HG03103 (cell line): ENCODE measurements around the gene THAP3.
"Not testable (repeated sequence)": the region's sequence is repeated elsewhere in the genome, so short reads cannot be mapped to it uniquely, and the experiment has no call there.

ENCODE experiments used
- ATAC-seq: cut with Tn5 transposase; IDR thresholded peaks from one replicate; pipeline ENCODE4 v1.9.1; 2021; ENCODE audit warnings: low read depth; ENCODE audit not compliant: unreplicated experiment

THAP3 gene

DNA sequence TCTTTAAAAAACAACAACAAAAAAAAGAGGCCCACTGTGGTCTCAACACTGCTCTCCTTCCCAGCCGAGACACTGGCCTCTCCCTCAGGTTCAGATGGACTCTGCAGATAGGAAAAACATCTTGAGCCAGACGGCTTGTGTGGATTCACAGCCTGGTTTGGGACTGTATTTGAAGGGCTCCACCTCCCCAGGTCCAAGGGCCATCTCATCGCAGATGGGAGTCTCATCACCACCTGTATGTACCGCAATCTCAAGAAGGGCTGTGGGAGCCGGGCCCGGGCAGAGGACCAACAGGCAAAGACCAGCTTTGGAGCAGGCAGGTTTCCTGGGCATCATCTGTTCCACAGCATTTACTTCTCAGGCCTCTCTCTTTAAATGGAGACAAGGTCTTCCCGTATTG, 34.6 kb upstream of the THAP3 start:
- no peak for ATAC-seq

DNA sequence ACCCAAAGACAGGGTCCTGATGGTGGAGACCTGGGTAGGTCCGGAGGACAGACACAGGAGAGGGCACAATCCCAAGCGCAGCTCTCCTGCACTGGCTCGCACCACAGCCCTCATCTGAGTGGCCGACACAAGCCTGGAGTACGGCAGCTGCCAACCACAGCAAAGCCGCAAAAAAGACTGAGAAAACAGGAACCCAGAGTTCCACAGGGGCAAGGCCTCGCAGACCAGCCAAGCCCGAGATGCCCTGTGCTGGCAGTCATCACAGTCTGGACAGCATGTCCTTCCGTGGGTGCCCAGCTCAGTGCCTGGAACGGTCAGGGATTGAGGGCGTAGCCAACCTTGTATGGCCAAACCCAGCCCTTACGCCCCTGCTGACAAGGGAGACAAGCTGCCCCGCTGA, 33.4 kb upstream of the THAP3 start:
- ATAC-seq, result no peak

- ATAC-seq, result no peak
Measured at GRCh38 chr1:6591644-6592043, 33.0 kb upstream of the THAP3 start.

DNA sequence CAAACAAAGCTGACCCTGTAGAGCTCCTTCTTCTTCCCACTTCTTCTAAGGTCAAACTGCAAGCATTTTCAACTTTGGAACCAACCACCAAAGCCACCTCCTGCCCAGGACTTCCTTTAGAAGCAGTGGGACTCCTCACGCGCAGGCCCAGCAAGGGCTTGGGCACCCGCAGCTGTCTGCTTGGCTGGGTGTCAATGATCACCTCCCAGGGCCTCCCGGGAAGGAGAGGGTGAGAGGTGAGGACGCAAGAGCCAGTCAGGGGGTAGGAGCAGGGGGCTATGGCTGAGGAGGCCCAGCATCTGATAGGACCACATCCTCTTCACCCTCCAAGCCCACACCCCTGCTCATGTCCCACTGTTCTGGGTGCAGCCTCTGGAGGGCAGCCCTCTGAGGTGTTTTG, 32.2 kb upstream of the THAP3 start:
- no peak for ATAC-seq

GRCh38 chr1:6592865-6593593, 31.6 kb upstream of the THAP3 start:
- no peak for ATAC-seq

DNA sequence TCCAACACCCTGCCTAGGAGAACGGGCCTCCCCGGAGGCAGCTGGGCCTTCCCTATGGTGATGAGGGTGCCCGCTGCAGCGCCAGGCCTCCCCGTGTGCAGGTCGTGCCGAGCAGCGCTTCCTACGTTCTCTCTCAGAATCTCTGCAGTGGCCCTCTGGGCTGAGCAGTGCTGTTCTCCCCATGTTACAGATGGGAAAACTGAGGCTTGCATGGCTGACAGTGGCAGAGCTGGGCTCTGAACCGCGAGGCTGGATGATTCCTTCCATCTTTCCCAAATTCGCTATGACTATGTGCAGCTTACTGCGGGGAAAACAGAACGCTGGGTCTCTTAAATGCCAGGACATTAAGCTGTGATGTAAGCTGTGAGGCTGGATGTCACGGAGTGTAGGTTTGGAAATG, 30.9 kb upstream of the THAP3 start:
- ATAC-seq, result no peak

DNA sequence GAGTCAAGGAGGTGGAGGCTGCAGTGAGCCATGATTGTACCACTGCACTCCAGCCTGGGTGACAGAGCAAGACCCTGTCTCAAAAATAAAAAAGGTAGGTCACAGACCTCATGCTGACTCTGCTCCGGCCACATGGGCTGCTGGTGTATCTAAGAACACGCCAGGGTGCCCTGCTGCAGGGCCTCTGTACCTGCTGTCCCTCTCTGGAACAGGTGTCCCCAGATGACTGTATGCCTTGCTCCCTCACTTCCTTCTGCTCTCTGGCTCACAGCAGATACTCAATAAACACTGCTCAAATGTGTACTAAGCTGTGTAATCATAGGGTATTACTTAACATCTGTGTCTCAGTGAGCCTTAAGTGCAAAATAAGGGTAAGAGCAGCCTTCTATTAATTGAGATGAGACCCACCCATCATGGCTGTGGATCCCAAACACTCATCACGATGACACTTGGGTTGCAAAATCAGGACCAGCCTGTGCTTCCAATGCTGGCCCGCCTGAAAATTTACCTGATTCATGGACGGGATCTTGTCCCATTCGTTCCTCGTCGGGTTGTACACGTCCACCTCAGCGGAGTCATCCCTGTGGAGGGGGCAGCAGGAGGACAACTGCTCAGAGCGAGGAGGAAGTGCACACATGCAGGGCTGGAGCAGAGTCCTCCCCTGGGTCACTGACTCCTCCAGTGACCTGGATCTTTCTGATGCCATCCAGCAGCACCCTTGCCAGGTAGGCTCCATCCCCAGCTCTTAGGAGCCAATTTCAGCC, 29.5 kb upstream of the THAP3 start:
- no peak for ATAC-seq

- no peak for ATAC-seq
Measured at GRCh38 chr1:6596351-6596750, 28.3 kb upstream of the THAP3 start.

- ATAC-seq, result no peak
Measured at GRCh38 chr1:6596886-6597776, 27.5 kb upstream of the THAP3 start.

DNA sequence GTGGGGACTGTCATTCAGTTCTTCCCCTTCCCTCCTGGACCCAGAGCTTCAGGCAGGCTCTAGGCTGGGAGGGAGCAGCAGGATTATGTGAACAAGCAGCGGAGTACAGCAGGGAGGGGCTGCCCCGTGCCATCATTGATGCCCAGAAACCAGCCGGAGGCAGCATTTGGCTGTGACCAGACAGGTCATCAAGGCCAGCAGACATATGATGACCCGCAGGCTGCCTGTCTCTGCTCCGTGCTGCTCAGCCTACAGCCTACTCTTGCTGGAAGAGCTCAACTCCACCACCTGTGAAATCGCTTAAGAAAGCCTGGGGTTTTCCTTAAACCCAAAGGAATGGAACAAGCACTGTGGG, 26.9 kb upstream of the THAP3 start:
- ATAC-seq, result no peak

DNA sequence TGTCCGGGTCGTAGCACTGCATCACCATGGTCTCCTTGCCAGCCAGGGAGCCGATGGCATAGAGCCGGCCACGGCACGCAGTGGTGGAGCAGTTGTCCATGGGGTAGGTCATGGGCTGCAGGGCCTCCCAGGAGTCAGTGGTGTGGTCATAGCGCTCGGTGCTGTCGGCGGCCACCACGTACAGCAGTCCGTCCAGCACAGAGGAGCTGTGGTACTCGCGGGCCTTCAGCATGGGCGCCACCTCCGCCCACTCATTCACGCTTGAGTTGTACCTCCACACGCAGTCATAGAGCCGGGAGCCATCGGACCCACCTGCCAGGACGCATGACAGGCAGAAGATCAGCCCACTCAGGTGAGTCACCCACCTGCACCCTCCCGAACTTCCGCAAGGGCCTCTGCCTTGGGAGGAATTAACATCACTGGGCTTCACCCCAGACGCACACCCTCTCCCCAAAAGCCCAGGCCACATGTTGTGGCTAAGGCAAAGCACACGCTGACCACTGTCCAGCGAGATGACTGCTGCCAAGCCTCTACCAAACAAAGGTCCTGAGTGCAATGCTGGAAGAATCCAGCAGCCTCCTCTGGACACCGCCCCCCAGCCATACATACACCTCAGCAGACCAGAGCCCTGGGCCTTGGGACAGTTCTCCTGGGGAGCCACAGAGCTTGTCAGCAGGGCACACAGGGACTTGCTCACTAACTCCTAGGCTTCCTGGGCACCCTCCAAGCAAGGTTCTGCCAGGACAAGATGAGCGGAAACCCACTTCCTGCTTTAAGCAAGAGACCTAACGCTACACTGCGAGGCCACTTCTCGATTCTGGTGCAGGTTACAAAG, 25.3 kb upstream of the THAP3 start:
- no peak for ATAC-seq

DNA sequence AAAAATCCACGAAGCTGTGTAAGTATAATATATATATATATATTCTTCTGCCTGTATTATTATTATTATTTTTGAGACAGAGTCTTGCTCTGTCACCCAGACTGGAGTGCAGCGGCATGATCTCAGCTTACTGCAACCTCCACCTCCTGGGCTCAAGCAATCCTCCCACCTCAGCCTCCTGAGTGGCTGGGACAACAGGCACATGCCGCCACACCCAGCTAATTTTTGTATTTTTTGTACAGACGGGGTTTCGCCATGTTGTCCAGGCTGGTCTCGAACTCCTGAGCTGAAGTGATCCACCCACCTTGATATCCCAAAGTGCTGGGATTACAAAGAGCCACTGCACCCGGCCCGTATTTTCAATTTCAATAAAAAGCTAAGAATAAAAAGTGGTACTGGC, 24.7 kb upstream of the THAP3 start:
- not testable (repeated sequence) for ATAC-seq

GRCh38 chr1:6600410-6601048, 24.1 kb upstream of the THAP3 start:
- ATAC-seq, result no peak

- ATAC-seq, result no peak
Measured at GRCh38 chr1:6601049-6601922, 23.4 kb upstream of the THAP3 start.

DNA sequence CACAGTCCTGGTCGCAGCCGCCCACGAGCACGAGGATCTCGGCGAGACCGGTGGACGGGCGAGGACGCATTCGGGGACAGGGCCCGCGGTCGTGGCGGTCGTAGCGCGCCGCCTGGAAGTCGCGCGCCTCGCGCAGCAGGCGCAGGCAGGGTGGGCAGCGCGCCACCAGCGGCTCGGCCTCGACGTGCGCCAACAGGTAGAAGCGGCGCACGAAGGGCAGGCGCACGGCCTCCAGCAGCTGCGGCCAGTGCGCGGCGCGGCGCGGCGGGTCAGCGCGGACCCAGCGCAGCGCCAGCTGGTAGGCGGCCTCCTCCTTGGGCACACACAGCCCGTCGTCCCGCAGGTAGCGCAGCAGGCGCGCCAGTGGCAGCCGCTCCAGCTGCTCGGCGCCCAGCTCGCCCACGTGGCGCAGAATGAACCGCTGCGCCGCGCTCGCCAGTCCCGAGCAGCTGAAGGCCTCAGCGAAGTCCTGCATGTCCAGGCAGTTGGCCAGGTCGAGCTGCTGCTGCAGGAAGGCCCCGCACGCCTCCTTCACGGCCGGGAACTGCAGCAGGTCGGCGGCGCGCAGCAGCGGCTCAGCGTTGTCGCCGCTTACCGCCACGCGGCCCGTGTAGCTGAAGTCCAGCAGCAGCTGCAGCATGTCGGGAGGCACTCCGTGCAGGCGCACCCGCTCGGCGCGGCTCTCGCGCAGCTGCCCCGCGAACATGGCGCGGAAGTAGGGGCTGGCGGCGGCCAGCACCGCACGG, 22.6 kb upstream of the THAP3 start:
- no peak for ATAC-seq

GRCh38 chr1:6602669-6603237, 21.9 kb upstream of the THAP3 start, which contains the start of gene KLHL21:
Gene KLHL21 (minus strand): TSS chr1:6602869. CDS start chr1:6602817, 52 bp downstream.
- peak; percentile 44 for ATAC-seq

GRCh38 chr1:6603238-6603914, 21.3 kb upstream of the THAP3 start:
- peak; percentile 18 for ATAC-seq
